T-helper 1 cell treated with Interleukin-12 subunit alpha and Interleukin-12 subunit beta and Interleukin-4 antibody, amounts not matched to agents 30 μg/mL and 1 μg/mL, for 36 hours (primary cell): ENCODE results near the gene ATXN1.
"Not testable (repeated sequence)": the region's sequence is repeated elsewhere in the genome, so short reads cannot be mapped to it uniquely, and the experiment has no call there.

ENCODE experiments used
- H3K27ac Mint-ChIP-seq: one replicate; pipeline ENCODE4 v1.8.0; 2021; ENCODE audit warnings: mild to moderate bottlenecking, mixed read lengths
- H3K27me3 Mint-ChIP-seq: one replicate; pipeline ENCODE4 v1.8.0; 2021; ENCODE audit warnings: low read depth, mixed read lengths
- H3K36me3 Mint-ChIP-seq: one replicate; pipeline ENCODE4 v1.8.0; 2021; ENCODE audit warnings: low read depth, mixed read lengths
- H3K4me1 Mint-ChIP-seq: one replicate; pipeline ENCODE4 v1.8.0; 2021; ENCODE audit warnings: low read depth, mixed read lengths
- H3K4me3 Mint-ChIP-seq: one replicate; pipeline ENCODE4 v1.8.0; 2021; ENCODE audit warnings: mild to moderate bottlenecking, moderate library complexity, mixed read lengths
- H3K9me3 Mint-ChIP-seq: one replicate; pipeline ENCODE4 v1.8.0; 2021; ENCODE audit warnings: mixed read lengths

ATXN1 gene

GRCh38 chr6:16544006-16544405 lies 217.3 kb downstream of the ATXN1 start:
- Mint-ChIP-seq H3K4me1 (peaks cover 13% of the 10 kb centered on the region), H3K27ac (no peak overlapping the region), H3K36me3 (peaks cover 26% of the 10 kb centered on the region), H3K27me3 (no peaks in the 10 kb centered on the region), H3K9me3 (no peaks in the 10 kb centered on the region), H3K4me3 (no peak overlapping the region)

GRCh38 chr6:16543521-16543920 lies 217.7 kb downstream of the ATXN1 start:
- H3K4me3 Mint-ChIP-seq: no peak overlapping the region
- no peaks in the 10 kb centered on the region for H3K27me3 Mint-ChIP-seq
- peaks cover 28% of the 10 kb centered on the region for H3K36me3 Mint-ChIP-seq
- H3K4me1 Mint-ChIP-seq: peaks cover 13% of the 10 kb centered on the region
- H3K9me3 Mint-ChIP-seq: no peaks in the 10 kb centered on the region
- no peak overlapping the region for H3K27ac Mint-ChIP-seq

GRCh38 chr6:16542070-16542469 lies 219.2 kb downstream of the ATXN1 start:
- H3K4me3 Mint-ChIP-seq: no peak overlapping the region
- H3K27me3 Mint-ChIP-seq: no peaks in the 10 kb centered on the region
- H3K27ac Mint-ChIP-seq: no peak overlapping the region
- peaks cover 13% of the 10 kb centered on the region for H3K4me1 Mint-ChIP-seq
- no peaks in the 10 kb centered on the region for H3K9me3 Mint-ChIP-seq
- peaks cover 23% of the 10 kb centered on the region for H3K36me3 Mint-ChIP-seq

GRCh38 chr6:16540804-16541752 lies 220.2 kb downstream of the ATXN1 start:
- H3K9me3 Mint-ChIP-seq: no peaks in the 10 kb centered on the region
- peaks cover 19% of the 10 kb centered on the region for H3K36me3 Mint-ChIP-seq
- no peak overlapping the region for H3K4me3 Mint-ChIP-seq
- H3K27ac Mint-ChIP-seq: no peak overlapping the region
- peaks cover 13% of the 10 kb centered on the region for H3K4me1 Mint-ChIP-seq
- no peaks in the 10 kb centered on the region for H3K27me3 Mint-ChIP-seq

- not testable (repeated sequence) for H3K27ac Mint-ChIP-seq
Observed at GRCh38 chr6:16540383-16540782, 220.9 kb downstream of the ATXN1 start.

GRCh38 chr6:16539086-16539931 lies 222.0 kb downstream of the ATXN1 start:
- H3K36me3 Mint-ChIP-seq: peaks cover 13% of the 10 kb centered on the region
- peaks cover 19% of the 10 kb centered on the region for H3K4me1 Mint-ChIP-seq
- no peak overlapping the region for H3K27ac Mint-ChIP-seq
- H3K9me3 Mint-ChIP-seq: no peaks in the 10 kb centered on the region
- H3K4me3 Mint-ChIP-seq: no peak overlapping the region
- no peaks in the 10 kb centered on the region for H3K27me3 Mint-ChIP-seq

More at GRCh38 chr6:16540383-16540782, 220.9 kb downstream of the ATXN1 start:
- H3K4me3 Mint-ChIP-seq, H3K9me3 Mint-ChIP-seq, H3K27me3 Mint-ChIP-seq: not testable (repeated sequence)
- Mint-ChIP-seq H3K36me3 (peaks cover 19% of the 10 kb centered on the region), H3K4me1 (peaks cover 13% of the 10 kb centered on the region)

- Mint-ChIP-seq H3K4me1 (peaks cover 31% of the 10 kb centered on the region), H3K4me3 (no peak overlapping the region), H3K9me3 (no peaks in the 10 kb centered on the region), H3K36me3 (peaks cover 18% of the 10 kb centered on the region), H3K27ac (no peak overlapping the region), H3K27me3 (no peaks in the 10 kb centered on the region)
Observed at GRCh38 chr6:16535564-16535963, 225.7 kb downstream of the ATXN1 start.

GRCh38 chr6:16533721-16534136 lies 227.5 kb downstream of the ATXN1 start:
- Mint-ChIP-seq H3K36me3 (peaks cover 10% of the 10 kb centered on the region), H3K27ac (no peak overlapping the region), H3K27me3 (no peaks in the 10 kb centered on the region), H3K9me3 (no peaks in the 10 kb centered on the region), H3K4me1 (peaks cover 27% of the 10 kb centered on the region), H3K4me3 (no peak overlapping the region)

- Mint-ChIP-seq H3K4me1 (peaks cover 27% of the 10 kb centered on the region), H3K36me3 (peaks cover 10% of the 10 kb centered on the region), H3K27ac (peak overlapping the region; percentile 1), H3K27me3 (no peaks in the 10 kb centered on the region), H3K9me3 (no peaks in the 10 kb centered on the region), H3K4me3 (no peak overlapping the region)
Observed at GRCh38 chr6:16533210-16533609, 228.1 kb downstream of the ATXN1 start.

- no peaks in the 10 kb centered on the region for H3K27me3 Mint-ChIP-seq
- peaks cover 21% of the 10 kb centered on the region for H3K4me1 Mint-ChIP-seq
- no peak overlapping the region for H3K27ac Mint-ChIP-seq
- no peaks in the 10 kb centered on the region for H3K9me3 Mint-ChIP-seq
- no peak overlapping the region for H3K4me3 Mint-ChIP-seq
- H3K36me3 Mint-ChIP-seq: peaks cover 22% of the 10 kb centered on the region
Observed at GRCh38 chr6:16527691-16528090, 233.6 kb downstream of the ATXN1 start.

GRCh38 chr6:16524380-16524707 lies 236.9 kb downstream of the ATXN1 start:
- Mint-ChIP-seq H3K27me3 (no peaks in the 10 kb centered on the region), H3K27ac (peak overlapping the region; percentile 8), H3K4me1 (peaks cover 18% of the 10 kb centered on the region), H3K36me3 (peaks cover 30% of the 10 kb centered on the region), H3K9me3 (no peaks in the 10 kb centered on the region), H3K4me3 (no peak overlapping the region)

GRCh38 chr6:16523606-16524379 lies 237.5 kb downstream of the ATXN1 start:
- Mint-ChIP-seq H3K36me3 (peaks cover 30% of the 10 kb centered on the region), H3K4me1 (peaks cover 18% of the 10 kb centered on the region), H3K27ac (peak overlapping the region; percentile 8), H3K9me3 (no peaks in the 10 kb centered on the region), H3K4me3 (no peak overlapping the region), H3K27me3 (no peaks in the 10 kb centered on the region)

- Mint-ChIP-seq H3K27me3 (no peaks in the 10 kb centered on the region), H3K9me3 (no peaks in the 10 kb centered on the region), H3K36me3 (peaks cover 35% of the 10 kb centered on the region), H3K4me3 (no peak overlapping the region), H3K27ac (no peak overlapping the region), H3K4me1 (peaks cover 26% of the 10 kb centered on the region)
Observed at GRCh38 chr6:16522937-16523336, 238.3 kb downstream of the ATXN1 start.

GRCh38 chr6:16521528-16521927 lies 239.7 kb downstream of the ATXN1 start:
- Mint-ChIP-seq H3K4me1 (peaks cover 33% of the 10 kb centered on the region), H3K27me3 (no peaks in the 10 kb centered on the region), H3K36me3 (peaks cover 39% of the 10 kb centered on the region), H3K4me3 (no peak overlapping the region), H3K27ac (no peak overlapping the region), H3K9me3 (no peaks in the 10 kb centered on the region)
